ENCODE data around the gene LAMTOR3.
A peak's percentile ranks its signal among the peaks of the same experiment; 100 is the strongest.

Gene LAMTOR3

GRCh38 chr4:99894998-99895397, 771 bp upstream of the LAMTOR3 start:
- Histone ChIP-seq H3K9ac (ENCODE audit: insufficient read length) (peak overlapping the region; percentile 82), H3K9me3 (ENCODE audit: low read depth, low read length) (no peaks in the 10 kb centered on the region), H3K27ac (no peak overlapping the region), H3K4me3 (peak overlapping the region; percentile 95), H3K36me3 (ENCODE audit: insufficient read depth, low read length) (0 out of 2 replicates have a peak, but pooled peaks cover 4% of the 10 kb centered on the region)
- TF ChIP-seq FOXP2 (optimal IDR thresholded peaks at IDR 0.05; ENCODE audit: control extremely low read depth, extremely low read length, insufficient read depth) (no peak), EZH2 (IDR thresholded peaks at IDR 0.05) (no peak), POLR2AphosphoS5 (IDR thresholded peaks at IDR 0.05; ENCODE audit: borderline replicate concordance, low read depth, low read length) (no peak)
- DNase-seq (ENCODE audit: low read depth, low spot score), result no peak

GRCh38 chr4:99893839-99894160, 427 bp downstream of the LAMTOR3 start:
- no peak for DNase-seq (ENCODE audit: low read depth, low spot score)

GRCh38 chr4:99893029-99893428, 1.2 kb downstream of the LAMTOR3 start:
- Histone ChIP-seq H3K36me3 (ENCODE audit: insufficient read depth, low read length) (peaks cover 4% of the 10 kb centered on the region; the same call in 1 of the 2 replicates), H3K9me3 (ENCODE audit: low read depth, low read length) (no peaks in the 10 kb centered on the region), H3K27ac (no peak overlapping the region), H3K4me3 (peak overlapping the region; percentile 95), H3K9ac (ENCODE audit: insufficient read length) (peak overlapping the region; percentile 91)
- no peak for DNase-seq (ENCODE audit: low read depth, low spot score)
- TF ChIP-seq EZH2 (IDR thresholded peaks at IDR 0.05), result no peak
- TF ChIP-seq FOXP2 (optimal IDR thresholded peaks at IDR 0.05; ENCODE audit: control extremely low read depth, extremely low read length, insufficient read depth), result no peak
- TF ChIP-seq POLR2AphosphoS5 (IDR thresholded peaks at IDR 0.05; ENCODE audit: borderline replicate concordance, low read depth, low read length), result no peak

More at GRCh38 chr4:99893839-99894160, 427 bp downstream of the LAMTOR3 start:
- H3K9ac ChIP-seq (ENCODE audit: insufficient read length), result peak overlapping the region; percentile 91
- no peaks in the 10 kb centered on the region for H3K9me3 ChIP-seq (ENCODE audit: low read depth, low read length)
- peaks cover 8% of the 10 kb centered on the region; the same call in 1 of the 2 replicates for H3K36me3 ChIP-seq (ENCODE audit: insufficient read depth, low read length)
- peak overlapping the region; percentile 58; the same call in 1 of the 2 replicates for H3K27ac ChIP-seq
- no peak for TF ChIP-seq POLR2AphosphoS5 (IDR thresholded peaks at IDR 0.05; ENCODE audit: borderline replicate concordance, low read depth, low read length)
- no peak for TF ChIP-seq FOXP2 (optimal IDR thresholded peaks at IDR 0.05; ENCODE audit: control extremely low read depth, extremely low read length, insufficient read depth)
- TF ChIP-seq EZH2 (IDR thresholded peaks at IDR 0.05), result no peak
- H3K4me3 ChIP-seq, result peak overlapping the region; percentile 95

GRCh38 chr4:99891351-99891750, 2.9 kb downstream of the LAMTOR3 start:
- no peak for DNase-seq (ENCODE audit: low read depth, low spot score)
- H3K9me3 ChIP-seq (ENCODE audit: low read depth, low read length), result no peaks in the 10 kb centered on the region
- H3K27ac ChIP-seq, result no peak overlapping the region
- H3K4me3 ChIP-seq, result no peak overlapping the region
- no peak for TF ChIP-seq FOXP2 (optimal IDR thresholded peaks at IDR 0.05; ENCODE audit: control extremely low read depth, extremely low read length, insufficient read depth)
- TF ChIP-seq EZH2 (IDR thresholded peaks at IDR 0.05), result no peak
- no peak for TF ChIP-seq POLR2AphosphoS5 (IDR thresholded peaks at IDR 0.05; ENCODE audit: borderline replicate concordance, low read depth, low read length)
- no peak overlapping the region for H3K9ac ChIP-seq (ENCODE audit: insufficient read length)
- H3K36me3 ChIP-seq (ENCODE audit: insufficient read depth, low read length), result peaks cover 6% of the 10 kb centered on the region

GRCh38 chr4:99887837-99888236, 6.4 kb downstream of the LAMTOR3 start:
- H3K36me3 ChIP-seq (ENCODE audit: insufficient read depth, low read length), result peaks cover 29% of the 10 kb centered on the region
- TF ChIP-seq POLR2AphosphoS5 (IDR thresholded peaks at IDR 0.05; ENCODE audit: borderline replicate concordance, low read depth, low read length), result no peak
- no peak for TF ChIP-seq FOXP2 (optimal IDR thresholded peaks at IDR 0.05; ENCODE audit: control extremely low read depth, extremely low read length, insufficient read depth)
- TF ChIP-seq EZH2 (IDR thresholded peaks at IDR 0.05), result no peak
- no peak for DNase-seq (ENCODE audit: low read depth, low spot score)

GRCh38 chr4:99886146-99886545, 8.1 kb downstream of the LAMTOR3 start:
- no peak overlapping the region for H3K9ac ChIP-seq (ENCODE audit: insufficient read length)
- no peak overlapping the region for H3K27ac ChIP-seq
- peaks cover 41% of the 10 kb centered on the region for H3K36me3 ChIP-seq (ENCODE audit: insufficient read depth, low read length)
- H3K4me3 ChIP-seq, result no peak overlapping the region
- no peaks in the 10 kb centered on the region for H3K9me3 ChIP-seq (ENCODE audit: low read depth, low read length)
- TF ChIP-seq POLR2AphosphoS5 (IDR thresholded peaks at IDR 0.05; ENCODE audit: borderline replicate concordance, low read depth, low read length) (no peak), FOXP2 (optimal IDR thresholded peaks at IDR 0.05; ENCODE audit: control extremely low read depth, extremely low read length, insufficient read depth) (no peak), EZH2 (IDR thresholded peaks at IDR 0.05) (no peak)
- DNase-seq (ENCODE audit: low read depth, low spot score), result no peak

More at GRCh38 chr4:99887837-99888236, 6.4 kb downstream of the LAMTOR3 start:
- Histone ChIP-seq H3K27ac (no peak overlapping the region), H3K9ac (ENCODE audit: insufficient read length) (peak overlapping the region; percentile 11), H3K9me3 (ENCODE audit: low read depth, low read length) (no peaks in the 10 kb centered on the region), H3K4me3 (no peak overlapping the region)

- no peak for TF ChIP-seq EZH2 (IDR thresholded peaks at IDR 0.05)
- no peak for TF ChIP-seq FOXP2 (optimal IDR thresholded peaks at IDR 0.05; ENCODE audit: control extremely low read depth, extremely low read length, insufficient read depth)
- TF ChIP-seq POLR2AphosphoS5 (IDR thresholded peaks at IDR 0.05; ENCODE audit: borderline replicate concordance, low read depth, low read length), result no peak
- no peak overlapping the region for H3K9ac ChIP-seq (ENCODE audit: insufficient read length)
- peaks cover 44% of the 10 kb centered on the region for H3K36me3 ChIP-seq (ENCODE audit: insufficient read depth, low read length)
- no peak for DNase-seq (ENCODE audit: low read depth, low spot score)
- H3K4me3 ChIP-seq, result no peak overlapping the region
- H3K9me3 ChIP-seq (ENCODE audit: low read depth, low read length), result no peaks in the 10 kb centered on the region
- H3K27ac ChIP-seq, result no peak overlapping the region
Measured at GRCh38 chr4:99885687-99886086, 8.5 kb downstream of the LAMTOR3 start.

- TF ChIP-seq POLR2AphosphoS5 (IDR thresholded peaks at IDR 0.05; ENCODE audit: borderline replicate concordance, low read depth, low read length) (no peak), FOXP2 (optimal IDR thresholded peaks at IDR 0.05; ENCODE audit: control extremely low read depth, extremely low read length, insufficient read depth) (no peak), EZH2 (IDR thresholded peaks at IDR 0.05) (no peak)
- H3K27ac ChIP-seq, result no peak overlapping the region
- no peak overlapping the region for H3K9ac ChIP-seq (ENCODE audit: insufficient read length)
- DNase-seq (ENCODE audit: low read depth, low spot score), result peak; percentile 6
- peaks cover 49% of the 10 kb centered on the region for H3K36me3 ChIP-seq (ENCODE audit: insufficient read depth, low read length)
- no peak overlapping the region for H3K4me3 ChIP-seq
- H3K9me3 ChIP-seq (ENCODE audit: low read depth, low read length), result no peaks in the 10 kb centered on the region
Measured at GRCh38 chr4:99885063-99885664, 9.1 kb downstream of the LAMTOR3 start.

- peaks cover 52% of the 10 kb centered on the region for H3K36me3 ChIP-seq (ENCODE audit: insufficient read depth, low read length)
- DNase-seq (ENCODE audit: low read depth, low spot score), result no peak
- H3K9ac ChIP-seq (ENCODE audit: insufficient read length), result no peak overlapping the region
- H3K27ac ChIP-seq, result no peak overlapping the region
- no peak overlapping the region for H3K4me3 ChIP-seq
- no peaks in the 10 kb centered on the region for H3K9me3 ChIP-seq (ENCODE audit: low read depth, low read length)
- no peak for TF ChIP-seq FOXP2 (optimal IDR thresholded peaks at IDR 0.05; ENCODE audit: control extremely low read depth, extremely low read length, insufficient read depth)
- TF ChIP-seq POLR2AphosphoS5 (IDR thresholded peaks at IDR 0.05; ENCODE audit: borderline replicate concordance, low read depth, low read length), result no peak
- no peak for TF ChIP-seq EZH2 (IDR thresholded peaks at IDR 0.05)
Measured at GRCh38 chr4:99879458-99879857, 14.8 kb downstream of the LAMTOR3 start.

All from SK-N-MC (cell line).